Natural killer cell treated with Interleukin-12 subunit alpha and Interleukin-12 subunit beta and Interleukin-15 and Interleukin-18, amount 100 ng/mL, for 72 hours (primary cell): Measurements from ENCODE around the gene LONRF2. TPM values are rescaled to one million over a fixed set of nuclear protein-coding genes. Genes with fewer than 3 reads are reported as not detected.
"Not testable (repeated sequence)": the region's sequence is repeated elsewhere in the genome, so short reads cannot be mapped to it uniquely, and the experiment has no call there.

Source experiments
- ATAC-seq, 2 donors: fragments of 150-1000 bp; cut with Tn5 transposase in 1 of 2; sonication (Bioruptor Pico), chemical (Tn5 transposase) in 1 of 2; 2 replicates each; pipeline ENCODE4 v1.10.0; 2021
- DNase-seq: peaks from one replicate; pipeline ENCODE4 v3.0.0; 2022; ENCODE audit warnings: low spot score
- H3K27ac Mint-ChIP-seq, 2 donors: 1 replicate in 1 of 2; 2 replicates in 1 of 2; pipeline ENCODE4 v1.8.0; 2022; ENCODE audit warnings: mixed read lengths in 2 of 2, mild to moderate bottlenecking in 1 of 2, moderate library complexity in 1 of 2
- H3K27me3 Mint-ChIP-seq, 2 donors: 1 replicate in 1 of 2; 2 replicates in 1 of 2; pipeline ENCODE4 v1.8.0; 2022; ENCODE audit warnings: mixed read lengths in 2 of 2
- H3K36me3 Mint-ChIP-seq: one replicate; pipeline ENCODE4 v1.8.0; 2022; ENCODE audit warnings: mixed read lengths
- H3K4me1 Mint-ChIP-seq, 2 donors: 1 replicate in 1 of 2; 2 replicates in 1 of 2; pipeline ENCODE4 v1.8.0; 2022; ENCODE audit warnings: low read depth in 2 of 2, mixed read lengths in 2 of 2, mild to moderate bottlenecking in 1 of 2
- H3K4me3 Mint-ChIP-seq: one replicate; pipeline ENCODE4 v1.8.0; 2022; ENCODE audit warnings: mixed read lengths
- H3K9me3 Mint-ChIP-seq: 2 replicates; pipeline ENCODE4 v1.8.0; 2022; ENCODE audit warnings: mixed read lengths
- total RNA-seq, 2 donors: library from RNA; stranded (reverse); gene quantifications; one replicate each; pipeline ENCODE4 v1.2.3, GENCODE V29; 2022

LONRF2 gene
- not detected for total RNA-seq

DNA sequence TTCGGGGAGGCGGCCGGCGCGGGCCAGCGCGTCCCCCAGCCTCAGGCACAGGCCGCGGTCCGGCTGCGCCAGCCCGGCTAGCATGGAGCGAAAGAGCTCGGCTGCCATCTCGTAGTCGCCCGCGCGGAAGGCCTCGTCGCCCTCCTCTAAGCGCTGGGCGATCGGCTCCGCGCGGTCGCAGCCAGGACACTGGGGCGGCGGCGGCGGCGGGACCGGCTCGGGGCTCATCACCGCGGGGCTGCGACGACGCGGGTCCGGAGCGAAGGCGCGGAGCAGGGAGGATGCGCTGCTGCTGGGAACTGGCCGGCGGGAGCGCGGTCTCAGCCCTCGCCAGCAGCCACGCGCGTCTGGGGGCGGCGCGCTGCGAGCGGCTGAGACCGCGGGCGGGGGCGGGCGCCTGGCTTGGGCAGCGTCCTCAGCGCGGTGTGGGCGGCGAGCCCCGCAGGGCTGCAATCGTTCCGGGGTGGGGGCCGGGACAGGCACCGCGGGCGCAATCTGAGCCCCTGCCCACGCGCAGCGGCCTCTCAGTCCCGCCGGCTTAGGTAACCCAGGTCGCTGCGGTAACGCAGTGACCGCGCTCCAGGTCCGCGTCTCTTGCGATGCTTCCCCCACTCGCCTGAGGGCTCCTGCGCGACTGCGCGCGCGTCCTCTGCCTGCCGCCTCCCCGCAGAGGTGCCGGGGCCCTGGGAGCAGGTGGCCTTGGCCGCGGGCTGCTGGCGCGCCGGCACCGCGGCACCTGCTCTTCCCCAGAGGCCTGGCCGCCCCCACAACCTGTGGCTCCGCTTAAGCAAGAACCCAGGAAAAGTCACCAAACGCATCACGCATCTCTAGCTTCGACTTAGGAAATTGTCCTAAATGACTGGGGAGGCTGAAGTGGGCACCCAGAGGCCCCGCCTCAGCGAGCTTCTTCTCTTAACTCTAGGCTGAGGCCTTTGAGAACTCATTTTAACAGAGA lies at the start of gene LONRF2:
Gene LONRF2, minus strand, starts transcription at position 636 of the 955 bp plus-strand sequence. Its CDS starts 408 bp downstream, at position 228.
- peaks cover 45 to 69% of the 10 kb centered on the region in 2 donors for H3K27me3 Mint-ChIP-seq
- peaks cover 4% of the 10 kb centered on the region for H3K9me3 Mint-ChIP-seq
- H3K4me3 Mint-ChIP-seq: no peak within 1 kb of the TSS
- DNase-seq: no peak
- H3K27ac Mint-ChIP-seq: no peak within 1 kb of the TSS
- no peaks in the 10 kb centered on the region for H3K4me1 Mint-ChIP-seq
- H3K36me3 Mint-ChIP-seq: peaks cover 15% of the 10 kb centered on the region
- ATAC-seq: peak; percentile 27 to 55

DNA sequence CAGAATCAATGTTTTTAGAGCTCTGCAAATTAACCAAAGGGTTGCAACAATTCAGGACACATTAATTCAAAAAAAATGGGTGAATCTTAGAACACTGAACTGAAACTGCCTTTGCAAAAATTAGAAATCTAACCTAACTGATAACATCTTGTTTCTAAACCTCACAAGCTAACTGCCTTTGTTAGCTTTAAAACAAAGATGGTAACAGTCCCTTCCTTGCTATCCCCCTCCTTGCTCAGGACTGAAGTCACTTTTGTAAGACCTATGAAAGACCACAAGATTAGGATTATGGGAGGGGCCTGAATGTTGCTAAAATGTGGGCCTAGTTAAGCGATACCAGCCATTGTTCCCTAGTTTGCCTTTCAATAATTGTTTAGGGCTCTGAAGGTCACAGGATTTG lies 44.9 kb upstream of the LONRF2 start:
- Mint-ChIP-seq H3K27ac (no peak overlapping the region), H3K4me3 (no peak overlapping the region), H3K9me3 (no peaks in the 10 kb centered on the region), H3K36me3 (peaks cover 23% of the 10 kb centered on the region), H3K27me3 (peaks cover 17 to 42% of the 10 kb centered on the region in 2 donors), H3K4me1 (no peaks in the 10 kb centered on the region)
- ATAC-seq (no peak), DNase-seq (no peak)

DNA sequence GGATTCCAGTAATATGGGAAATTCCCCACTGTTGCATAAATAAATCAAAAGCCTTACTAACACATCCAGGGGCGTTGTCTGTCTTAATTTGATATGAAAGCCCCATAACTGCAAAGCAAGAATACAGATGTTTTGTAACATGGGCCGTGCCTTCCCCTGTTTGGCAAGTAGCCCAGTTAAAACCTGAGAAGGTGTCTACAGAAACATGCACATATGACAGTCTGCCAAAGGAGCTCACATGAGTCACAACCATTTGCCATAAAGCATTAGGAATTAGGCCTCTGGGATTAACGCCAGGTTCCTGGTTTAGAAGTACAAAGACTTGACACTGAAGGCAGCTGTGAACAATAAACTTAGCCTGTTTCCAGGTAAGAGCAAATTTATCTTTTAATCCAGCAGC lies 43.1 kb upstream of the LONRF2 start:
- DNase-seq: no peak
- no peaks in the 10 kb centered on the region for H3K4me1 Mint-ChIP-seq
- no peak overlapping the region for H3K4me3 Mint-ChIP-seq
- peaks cover 11 to 27% of the 10 kb centered on the region in 2 donors for H3K27me3 Mint-ChIP-seq
- peaks cover 13% of the 10 kb centered on the region for H3K36me3 Mint-ChIP-seq
- no peak overlapping the region for H3K27ac Mint-ChIP-seq
- ATAC-seq: no peak
- H3K9me3 Mint-ChIP-seq: peaks cover 3% of the 10 kb centered on the region

DNA sequence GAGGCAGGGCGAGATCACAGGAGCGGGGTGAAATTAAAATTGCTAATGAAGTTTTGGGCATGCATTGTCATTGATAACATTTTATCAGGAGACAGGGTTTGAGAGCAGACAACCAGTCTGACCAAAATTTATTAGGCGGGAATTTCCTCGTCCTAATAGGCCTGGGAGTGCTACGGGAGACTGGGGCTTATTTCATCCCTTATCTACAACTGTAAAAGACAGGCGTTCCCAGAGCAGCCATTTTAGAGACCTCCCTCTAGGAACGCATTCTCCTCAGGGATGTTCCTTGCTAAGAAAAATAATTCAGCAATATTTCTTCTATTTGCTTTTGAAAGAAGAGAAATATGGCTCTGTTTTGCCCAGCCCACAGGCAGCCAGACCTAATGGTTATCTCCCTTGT lies 40.0 kb upstream of the LONRF2 start:
- H3K27me3 Mint-ChIP-seq: peaks cover 11 to 32% of the 10 kb centered on the region in 2 donors
- H3K36me3 Mint-ChIP-seq, DNase-seq, H3K4me3 Mint-ChIP-seq, H3K9me3 Mint-ChIP-seq, H3K4me1 Mint-ChIP-seq, ATAC-seq, H3K27ac Mint-ChIP-seq: not testable (repeated sequence)

DNA sequence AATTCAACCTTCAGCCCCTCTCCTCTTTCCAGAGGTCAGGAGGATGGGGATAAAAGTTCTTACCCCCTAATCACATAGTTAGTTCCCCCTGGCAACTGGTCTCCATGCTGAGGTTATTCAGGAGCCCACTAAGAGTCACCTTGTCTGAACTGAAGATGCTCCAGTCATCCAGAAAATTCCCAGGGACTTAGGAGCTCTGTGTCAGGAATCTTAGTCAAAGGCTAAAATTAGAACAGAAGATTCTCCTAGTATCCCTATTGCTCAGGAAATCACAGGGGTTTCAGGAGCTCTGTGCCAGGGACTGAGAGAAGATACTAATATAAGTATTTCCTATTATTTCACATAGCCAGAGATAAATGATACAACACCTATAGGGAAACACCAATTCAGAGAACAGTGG lies 37.3 kb upstream of the LONRF2 start:
- no peak for DNase-seq
- Mint-ChIP-seq H3K27me3 (peaks cover 15 to 54% of the 10 kb centered on the region in 2 donors), H3K9me3 (peaks cover 3% of the 10 kb centered on the region), H3K4me3 (no peak overlapping the region), H3K27ac (no peak overlapping the region), H3K36me3 (peaks cover 9% of the 10 kb centered on the region), H3K4me1 (no peaks in the 10 kb centered on the region)
- no peak for ATAC-seq

DNA sequence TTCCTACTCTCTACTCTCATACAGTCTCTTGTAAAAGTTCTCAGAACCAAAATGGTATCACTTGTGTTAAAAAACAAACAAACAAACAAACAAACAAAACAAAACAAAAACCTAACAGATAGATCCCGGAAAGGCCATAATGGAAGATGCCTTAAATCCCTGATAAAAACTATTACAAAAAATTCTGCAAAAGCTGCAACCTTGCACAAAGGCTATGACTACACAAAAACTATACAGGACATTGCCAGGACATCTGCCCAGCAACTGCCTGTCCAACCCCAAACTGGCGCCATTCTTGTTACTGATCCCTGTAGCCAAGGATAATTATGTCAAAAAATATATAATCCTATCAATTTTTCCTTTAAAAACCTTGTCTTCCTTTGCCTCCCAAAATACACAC lies 36.3 kb upstream of the LONRF2 start:
- Mint-ChIP-seq H3K27me3 (peaks cover 15 to 54% of the 10 kb centered on the region in 2 donors), H3K27ac (no peak overlapping the region), H3K9me3 (peaks cover 3% of the 10 kb centered on the region), H3K4me1 (no peaks in the 10 kb centered on the region), H3K4me3 (no peak overlapping the region), H3K36me3 (peaks cover 9% of the 10 kb centered on the region)
- ATAC-seq (no peak), DNase-seq (no peak)

DNA sequence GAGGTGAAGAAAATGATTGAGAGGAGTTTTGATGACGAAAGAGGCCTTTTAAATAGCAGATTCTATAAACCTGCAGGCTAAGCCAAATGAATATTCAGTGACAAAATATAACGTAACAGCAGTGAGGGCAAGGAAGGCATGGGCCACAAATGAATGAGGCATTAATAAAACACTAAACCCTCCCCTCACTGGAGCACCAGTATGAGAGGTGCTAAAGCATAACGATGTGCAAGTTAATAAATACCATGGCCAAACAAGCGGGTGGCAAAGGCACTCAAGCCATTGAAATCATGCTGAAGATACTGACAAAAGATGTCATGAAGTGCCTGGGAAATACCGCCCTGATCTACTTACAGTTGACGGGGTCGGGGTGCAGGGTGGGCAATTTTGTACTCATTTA lies 30.2 kb upstream of the LONRF2 start:
- no peak for DNase-seq
- Mint-ChIP-seq H3K4me1 (no peaks in the 10 kb centered on the region), H3K27me3 (peaks cover 20 to 45% of the 10 kb centered on the region in 2 donors), H3K36me3 (no peaks in the 10 kb centered on the region), H3K4me3 (no peak overlapping the region), H3K27ac (no peak overlapping the region), H3K9me3 (no peaks in the 10 kb centered on the region)
- no peak for ATAC-seq

DNA sequence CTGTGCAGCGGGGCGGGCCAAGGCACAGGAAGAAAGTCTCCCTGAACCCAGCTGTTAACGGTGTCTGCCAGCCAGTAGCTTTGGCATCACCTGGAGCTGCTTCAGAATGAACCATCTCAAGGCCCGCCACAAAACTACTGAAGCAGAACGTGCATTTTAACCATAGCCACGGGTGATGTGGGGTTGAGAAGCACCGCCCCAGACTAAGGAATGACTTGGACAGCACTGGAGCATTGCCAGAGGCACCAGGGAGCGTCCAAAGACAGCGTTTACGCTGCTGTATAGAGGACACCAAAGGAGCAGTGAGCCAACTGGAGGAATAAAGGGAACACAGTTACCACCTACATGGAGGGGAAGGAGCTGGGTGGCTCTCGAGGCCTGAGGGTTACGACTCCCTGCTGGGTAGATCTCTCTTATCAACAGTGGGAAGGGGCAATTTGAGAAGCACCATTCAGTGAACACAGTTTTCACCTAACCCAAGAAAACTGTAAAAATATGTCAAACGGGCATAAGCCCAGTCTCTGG lies 28.4 kb upstream of the LONRF2 start:
- DNase-seq (no peak), ATAC-seq (no peak)
- Mint-ChIP-seq H3K4me1 (no peaks in the 10 kb centered on the region), H3K9me3 (no peaks in the 10 kb centered on the region), H3K27me3 (peaks cover 20 to 27% of the 10 kb centered on the region in 2 donors), H3K27ac (no peak overlapping the region), H3K36me3 (no peaks in the 10 kb centered on the region), H3K4me3 (no peak overlapping the region)

DNA sequence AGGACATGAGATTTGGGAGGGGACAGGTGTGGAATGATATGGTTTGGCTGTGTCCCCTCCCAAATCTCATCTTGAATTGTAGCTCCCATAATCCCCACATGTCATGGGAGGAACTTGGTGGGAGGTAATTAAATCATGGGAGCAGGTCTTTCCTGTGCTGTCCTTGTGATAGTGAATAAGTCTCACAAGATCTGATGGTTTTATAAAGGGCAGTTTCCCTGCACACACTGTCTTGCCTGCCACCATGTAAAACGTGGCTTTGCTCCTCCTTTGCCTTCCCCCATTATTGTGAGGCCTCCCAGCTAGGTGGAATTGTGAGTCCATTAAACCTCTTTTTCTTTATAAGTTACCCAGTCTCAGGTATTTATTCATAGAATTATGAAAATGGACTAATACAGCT lies 22.8 kb upstream of the LONRF2 start:
- not testable (repeated sequence) for H3K27ac Mint-ChIP-seq, H3K36me3 Mint-ChIP-seq, H3K4me1 Mint-ChIP-seq, H3K9me3 Mint-ChIP-seq, DNase-seq, ATAC-seq, H3K4me3 Mint-ChIP-seq
- H3K27me3 Mint-ChIP-seq: peaks cover 27 to 36% of the 10 kb centered on the region in 2 donors

DNA sequence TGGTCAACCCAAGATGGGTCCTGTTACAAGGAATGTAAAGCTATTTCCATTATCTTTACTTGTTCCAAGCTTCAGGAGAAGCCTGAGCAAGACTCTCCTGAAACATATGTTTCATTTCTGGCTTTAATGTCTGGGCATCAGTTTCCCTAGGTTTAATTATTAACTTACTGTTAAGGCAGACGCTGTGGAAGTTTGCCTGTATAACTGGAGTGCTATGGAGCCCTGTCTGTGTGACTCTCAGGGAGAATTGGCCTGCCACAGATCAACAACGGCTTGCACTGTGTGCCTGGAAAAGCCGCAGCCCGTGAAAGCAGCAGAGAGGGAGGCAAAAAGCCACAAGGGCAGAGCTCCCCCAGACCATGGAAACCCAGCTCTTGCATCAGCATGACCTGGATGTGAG lies 22.1 kb upstream of the LONRF2 start:
- Mint-ChIP-seq H3K27ac (no peak overlapping the region), H3K4me3 (no peak overlapping the region), H3K36me3 (no peaks in the 10 kb centered on the region), H3K4me1 (no peaks in the 10 kb centered on the region), H3K27me3 (peaks cover 30 to 34% of the 10 kb centered on the region in 2 donors), H3K9me3 (peaks cover 5% of the 10 kb centered on the region)
- no peak for DNase-seq
- ATAC-seq: no peak

DNA sequence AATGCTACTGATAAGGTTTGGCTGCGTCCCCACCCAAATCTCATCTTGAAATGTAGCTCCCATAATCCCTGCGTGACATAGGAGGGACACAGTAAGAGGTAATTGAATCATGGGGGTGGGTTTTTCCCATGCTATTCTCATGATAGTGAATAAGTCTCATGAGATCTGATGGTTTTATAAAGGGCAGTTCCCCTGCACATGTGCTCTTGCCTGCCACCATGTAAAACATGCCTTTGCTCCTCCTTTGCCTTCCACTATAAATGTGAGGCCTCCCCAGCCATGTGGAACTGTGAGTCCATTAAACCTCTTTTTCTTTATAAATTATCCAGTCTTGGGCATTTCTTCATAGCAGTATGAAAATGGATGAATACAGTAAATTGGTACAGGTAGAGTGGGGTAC lies 20.2 kb upstream of the LONRF2 start:
- H3K4me1 Mint-ChIP-seq, H3K27ac Mint-ChIP-seq, H3K9me3 Mint-ChIP-seq, DNase-seq, H3K4me3 Mint-ChIP-seq, ATAC-seq, H3K36me3 Mint-ChIP-seq: not testable (repeated sequence)
- H3K27me3 Mint-ChIP-seq: peaks cover 38 to 41% of the 10 kb centered on the region in 2 donors

DNA sequence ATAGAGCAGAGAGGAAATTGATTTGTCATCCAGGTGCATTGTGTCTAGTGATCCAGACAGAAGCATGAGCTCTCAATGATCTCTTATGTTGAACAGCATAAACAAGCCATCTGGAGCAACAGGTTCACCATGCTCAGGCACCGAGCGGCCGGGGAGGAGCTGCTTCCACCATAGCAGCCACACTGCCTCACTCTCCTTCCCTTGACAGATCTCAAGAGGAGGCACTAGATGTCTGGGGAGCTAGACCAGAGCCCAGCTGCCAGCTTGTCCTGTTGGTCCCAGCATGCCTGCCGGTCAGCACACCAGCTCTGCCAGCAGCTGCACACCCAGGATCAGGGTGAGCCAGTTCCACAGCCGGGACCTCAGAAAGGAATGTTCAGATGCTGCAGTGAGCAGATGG lies 17.5 kb upstream of the LONRF2 start:
- no peak for DNase-seq
- H3K9me3 Mint-ChIP-seq: peaks cover 5% of the 10 kb centered on the region

DNA sequence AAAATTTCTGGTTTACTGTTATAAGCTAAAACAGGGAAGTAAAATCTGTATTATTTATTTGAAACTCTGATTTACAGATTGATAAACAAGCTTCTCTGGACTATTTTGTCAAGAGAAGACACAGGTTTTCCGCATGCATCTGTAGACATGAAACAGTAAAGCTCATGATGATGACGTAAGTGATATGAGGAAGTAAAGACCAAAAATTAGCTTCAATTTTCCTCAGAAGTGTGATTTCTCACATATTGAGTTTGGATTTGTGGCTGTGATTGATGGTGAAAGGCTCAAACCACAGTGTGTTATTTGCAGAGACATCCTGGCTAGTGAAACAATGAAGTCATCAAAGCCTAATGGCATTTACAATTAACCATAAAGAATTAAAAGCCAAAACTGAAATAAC lies 12.6 kb upstream of the LONRF2 start:
- no peaks in the 10 kb centered on the region for H3K9me3 Mint-ChIP-seq
- H3K36me3 Mint-ChIP-seq: no peaks in the 10 kb centered on the region
- ATAC-seq (no peak), DNase-seq (no peak)
- H3K27me3 Mint-ChIP-seq: peaks cover 20 to 32% of the 10 kb centered on the region in 2 donors
- H3K4me1 Mint-ChIP-seq: peaks cover 0 to 4% of the 10 kb centered on the region in 2 donors
- H3K4me3 Mint-ChIP-seq: no peak overlapping the region
- H3K27ac Mint-ChIP-seq: no peak overlapping the region

More for the DNA sequence above, 17.5 kb upstream of the LONRF2 start:
- no peaks in the 10 kb centered on the region for H3K36me3 Mint-ChIP-seq
- peaks cover 39 to 48% of the 10 kb centered on the region in 2 donors for H3K27me3 Mint-ChIP-seq
- peaks cover 0 to 4% of the 10 kb centered on the region in 2 donors for H3K4me1 Mint-ChIP-seq
- no peak overlapping the region for H3K4me3 Mint-ChIP-seq
- no peak for ATAC-seq
- no peak overlapping the region for H3K27ac Mint-ChIP-seq

DNA sequence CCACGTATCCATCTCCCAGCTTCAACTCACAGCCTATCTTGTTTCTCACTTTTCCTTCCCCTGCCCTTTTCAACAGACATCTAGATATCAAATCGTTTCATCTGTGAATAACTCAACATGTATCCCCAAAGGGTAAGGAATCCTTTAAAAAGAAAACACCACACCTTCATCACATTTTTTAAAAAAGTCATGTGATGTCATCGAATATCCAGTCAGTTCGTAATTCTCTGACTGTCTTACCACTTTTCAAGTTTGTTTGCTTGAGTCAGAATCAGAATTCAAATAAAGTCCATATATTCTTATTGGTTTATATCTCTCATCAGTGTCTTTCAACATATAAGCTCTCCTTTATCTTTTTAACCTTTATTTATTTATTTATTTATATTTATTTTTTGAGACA lies 5.4 kb upstream of the LONRF2 start:
- Mint-ChIP-seq H3K4me1 (no peaks in the 10 kb centered on the region), H3K4me3 (no peak overlapping the region), H3K27ac (no peak overlapping the region), H3K27me3 (peaks cover 30 to 42% of the 10 kb centered on the region in 2 donors), H3K9me3 (no peaks in the 10 kb centered on the region), H3K36me3 (no peaks in the 10 kb centered on the region)
- no peak for ATAC-seq
- DNase-seq: no peak
